Skin of body (tissue), 2 donors: ENCODE results near the gene TIMM17B. TPM values are rescaled to one million over a fixed set of nuclear protein-coding genes. Genes with fewer than 3 reads are reported as not detected.
"Not testable (repeated sequence)": the region's sequence is repeated elsewhere in the genome, so short reads cannot be mapped to it uniquely, and the experiment has no call there.

Source experiments
- DNase-seq: peaks from one replicate; lab custom pipeline; 2025; lab: John Stamatoyannopoulos, UW
- total RNA-seq: library from RNA; depleted of rRNA; stranded (reverse); fragments of >200 nt; gene quantifications from one replicate; pipeline ENCODE4 v1.2.3, GENCODE V29; 2014

The TIMM17B gene
- total RNA-seq, 1 donor from 2014 or later = 15.0 TPM

GRCh38 chrX:48894891-48895290, 2.7 kb downstream of the TIMM17B start:
- no peak for DNase-seq

- no peak for DNase-seq
Observed at GRCh38 chrX:48893556-48894348, 3.8 kb downstream of the TIMM17B start.

GRCh38 chrX:48892896-48893295, 4.7 kb downstream of the TIMM17B start:
- DNase-seq = no peak

- peak; percentile 47 for DNase-seq
Observed at GRCh38 chrX:48891402-48892288, 5.9 kb downstream of the TIMM17B start.

- no peak for DNase-seq
Observed at GRCh38 chrX:48890934-48891401, 6.6 kb downstream of the TIMM17B start.

GRCh38 chrX:48890296-48890925, 7.2 kb downstream of the TIMM17B start:
- no peak for DNase-seq

GRCh38 chrX:48886586-48886985, 11.0 kb downstream of the TIMM17B start:
- DNase-seq = not testable (repeated sequence)

- DNase-seq = no peak
Observed at GRCh38 chrX:48883729-48884128, 13.8 kb downstream of the TIMM17B start.

- not testable (repeated sequence) for DNase-seq
Observed at GRCh38 chrX:48876944-48877343, 20.6 kb downstream of the TIMM17B start.

GRCh38 chrX:48872017-48872416, 25.6 kb downstream of the TIMM17B start:
- not testable (repeated sequence) for DNase-seq

- no peak for DNase-seq
Observed at GRCh38 chrX:48864210-48864609, 33.4 kb downstream of the TIMM17B start.

GRCh38 chrX:48854898-48855297, 42.7 kb downstream of the TIMM17B start:
- no peak for DNase-seq

- DNase-seq = not testable (repeated sequence)
Observed at GRCh38 chrX:48854121-48854804, 43.3 kb downstream of the TIMM17B start.

- DNase-seq = not testable (repeated sequence)
Observed at GRCh38 chrX:48853494-48853893, 44.1 kb downstream of the TIMM17B start.

GRCh38 chrX:48852857-48853256, 44.7 kb downstream of the TIMM17B start:
- no peak for DNase-seq

GRCh38 chrX:48848847-48849246, 48.7 kb downstream of the TIMM17B start:
- no peak for DNase-seq

Other genes starting within 250 kb of the TIMM17B start
- 5.6 TPM for gene WAS, start 214.0 kb downstream of the TIMM17B start, total RNA-seq
- gene SUV39H1, start 201.0 kb downstream of the TIMM17B start, total RNA-seq = 2.2 TPM
- not detected for gene GLOD5, start 136.0 kb downstream of the TIMM17B start, total RNA-seq
- gene GATA1, start 111.2 kb downstream of the TIMM17B start, total RNA-seq = 1.1 TPM
- gene HDAC6, start 95.7 kb downstream of the TIMM17B start, total RNA-seq = 58.6 TPM
- not detected for gene ERAS, start 71.3 kb downstream of the TIMM17B start, total RNA-seq
- gene PCSK1N, start 62.2 kb downstream of the TIMM17B start, total RNA-seq = 0.30 TPM
- gene PQBP1, start 162 bp upstream of the TIMM17B start, total RNA-seq = 31.7 TPM
- 7.6 TPM for gene SLC35A2, start 13.9 kb upstream of the TIMM17B start, total RNA-seq
- 5.9 TPM for gene PIM2, start 21.3 kb upstream of the TIMM17B start, total RNA-seq
- 19.9 TPM for gene OTUD5, start 59.8 kb upstream of the TIMM17B start, total RNA-seq
- gene KCND1, start 74.1 kb upstream of the TIMM17B start, total RNA-seq = 2.7 TPM
- gene GRIPAP1, start 104.5 kb upstream of the TIMM17B start, total RNA-seq = 23.7 TPM
- 17.0 TPM for gene TFE3, start 145.6 kb upstream of the TIMM17B start, total RNA-seq
- 3.6 TPM for gene CCDC120, start 161.2 kb upstream of the TIMM17B start, total RNA-seq
- 1.5 TPM for gene PRAF2, start 176.2 kb upstream of the TIMM17B start, total RNA-seq
- 29.6 TPM for gene WDR45, start 182.1 kb upstream of the TIMM17B start, total RNA-seq
- 15.4 TPM for gene GPKOW, start 226.0 kb upstream of the TIMM17B start, total RNA-seq